Motor neuron (in vitro differentiated cells): ENCODE data around the gene UCKL1. TPM values are rescaled to one million over a fixed set of nuclear protein-coding genes. Genes with fewer than 3 reads are reported as not detected.

Experiments
- ATAC-seq, 8 experiments: fragments of 200-7000 bp; cut with Tn5 transposase; replicated peaks in 6 of 8; 2 replicates each; pipeline ENCODE4 v1.8.0; 2021; ENCODE audit warnings: mild to moderate bottlenecking in 8 of 8, moderate library complexity in 8 of 8
- H3K27ac ChIP-seq, 2 donors: fragments of 250-450 bp; sonication (Bioruptor Pico); 2 replicates each; pipeline ENCODE4 v1.9.0; 2021; ENCODE audit warnings: antibody characterized with exemption in 2 of 2, mild to moderate bottlenecking in 2 of 2, moderate library complexity in 1 of 2
- H3K4me1 ChIP-seq, 2 donors: fragments of 250-450 bp; sonication (Bioruptor Pico); replicated peaks in 1 of 2; 2 replicates each; pipeline ENCODE4 v1.6.1; 2021; ENCODE audit warnings: antibody characterized with exemption in 2 of 2, mild to moderate bottlenecking in 2 of 2, moderate library complexity in 1 of 2
- H3K4me3 ChIP-seq, 5 donors: fragments of 250-450 bp; sonication (Bioruptor Pico); 2 replicates each; pipeline ENCODE4 v1.9.0; 2021; ENCODE audit warnings: antibody characterized with exemption in 5 of 5, mild to moderate bottlenecking in 5 of 5, moderate library complexity in 4 of 5
- WGBS, 10 experiments: fragments of 450-650 bp; shearing (Covaris generic); methylation state at CpG; one replicate each; pipeline ENCODE4 v1.0.0; 2022; 5-methylcytosine and 5-hydroxymethylcytosine counted together
- in situ Hi-C, 9 experiments: fragments of 400-800 bp; cut with MboI; loops; one replicate each; pipeline ENCODE4 v1.15.0; 2021; ENCODE audit warnings: low sequenced_read_pairs in 9 of 9, low pct_unique_long_range_greater_than_20kb in 2 of 9; ENCODE audit not compliant: unreplicated experiment in 9 of 9
- total RNA-seq, 8 experiments: library from RNA; unstranded; fragments of 300-600 nt; gene quantifications; 2 replicates each; pipeline versions ENCODE4 v1.2.3 to v1.2.4, GENCODE V29; 2022

UCKL1 gene
- total RNA-seq, 8 experiments from 2014 or later, result 15.5 to 59.3 (median 24.6) TPM

GRCh38 chr20:63942250-63942951, 13.8 kb downstream of the UCKL1 start:
- in situ Hi-C loops, result no loop called here
- ATAC-seq, result peak in 5 of 8 experiments; percentile 26 to 60 (median 54)
- Histone ChIP-seq H3K4me3 (no peak overlapping the region), H3K4me1 (peaks cover 4 to 8% of the 10 kb centered on the region in 2 donors), H3K27ac (peak overlapping the region in 1 of 2 donors; percentile 46)
- WGBS, 10 experiments, result 47 to 90% (median 76%) methylated on average over 2 to 9 of the region's 30 CpGs; no CpG with 5 or more reads in 5 of the 10 experiments

GRCh38 chr20:63941282-63942081, 14.7 kb downstream of the UCKL1 start:
- WGBS, 10 experiments, result no CpG with 5 or more reads among the region's 39 CpGs
- Histone ChIP-seq H3K27ac (no peak overlapping the region), H3K4me1 (peaks cover 4 to 8% of the 10 kb centered on the region in 2 donors), H3K4me3 (no peak overlapping the region)
- ATAC-seq, result peak in 6 of 8 experiments; percentile 5 to 49 (median 30)
- in situ Hi-C loops, result no loop called here

DNA sequence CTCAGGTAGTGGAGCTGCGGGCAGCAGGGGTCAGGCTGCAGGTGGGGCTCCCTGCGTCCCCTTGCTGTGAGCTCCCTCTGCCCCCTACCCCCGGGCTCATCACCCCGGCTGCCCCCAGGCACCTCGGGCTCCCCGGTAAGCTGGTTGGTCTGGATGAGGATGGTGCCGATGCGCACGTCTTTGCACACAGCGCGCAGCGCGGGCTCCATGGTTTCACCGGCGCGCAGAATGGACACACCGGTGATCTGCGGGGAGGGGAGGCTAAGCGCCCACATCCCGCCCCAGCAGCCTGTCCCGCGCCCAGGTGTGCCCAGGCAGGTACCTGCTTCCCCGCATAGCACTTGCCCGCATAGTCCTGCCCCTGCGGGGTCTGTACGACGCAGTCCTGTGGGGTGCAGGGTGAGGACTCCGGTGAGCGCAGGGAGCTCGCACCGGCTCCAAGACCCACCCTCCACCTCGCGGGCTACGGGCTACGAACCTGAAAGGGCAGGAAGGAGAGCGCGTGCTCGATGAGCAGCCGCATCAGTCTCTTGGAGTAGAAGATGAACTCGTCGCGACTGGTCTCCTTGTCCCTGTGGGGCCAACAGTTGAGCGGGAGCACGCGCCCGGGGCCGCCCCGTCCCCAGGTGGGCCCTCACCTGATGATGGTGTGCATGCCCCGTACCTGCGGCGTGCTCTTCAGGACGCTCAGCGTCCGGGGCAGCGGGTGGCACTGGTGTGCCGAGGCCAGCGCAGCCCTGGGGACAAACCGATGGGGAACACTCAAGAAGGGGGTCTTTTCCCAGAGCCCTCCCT, 15.5 kb downstream of the UCKL1 start:
- WGBS, 10 experiments, result 85 to 100% (median 93%) methylated on average over 1 to 8 of the region's 58 CpGs; no CpG with 5 or more reads in 7 of the 10 experiments
- H3K27ac ChIP-seq, result no peak overlapping the region
- ATAC-seq, result peak in 3 of 8 experiments; percentile 4 to 8 (median 6)
- peaks cover 4 to 8% of the 10 kb centered on the region in 2 donors for H3K4me1 ChIP-seq
- in situ Hi-C loops, result no loop called here
- H3K4me3 ChIP-seq, result no peak overlapping the region

- ATAC-seq, result no peak
- in situ Hi-C loops, result no loop called here
- H3K4me3 ChIP-seq, result no peak overlapping the region
- H3K27ac ChIP-seq, result no peak overlapping the region
- peaks cover 4 to 8% of the 10 kb centered on the region in 2 donors for H3K4me1 ChIP-seq
- 93 to 100% methylated on average over 1 to 3 of the region's 23 CpGs; no CpG with 5 or more reads in 8 of the 10 experiments for WGBS, 10 experiments
Measured at GRCh38 chr20:63940071-63940471, 16.1 kb downstream of the UCKL1 start.

GRCh38 chr20:63939061-63939935, 16.9 kb downstream of the UCKL1 start:
- ATAC-seq, result peak in 2 of 8 experiments; percentile 3 to 18
- Histone ChIP-seq H3K4me3 (no peak overlapping the region), H3K4me1 (peaks cover 4 to 8% of the 10 kb centered on the region in 2 donors), H3K27ac (no peak overlapping the region)
- in situ Hi-C loops, result no loop called here
- 50% methylated on average over 2 of the region's 33 CpGs; no CpG with 5 or more reads in 9 of the 10 experiments for WGBS, 10 experiments

DNA sequence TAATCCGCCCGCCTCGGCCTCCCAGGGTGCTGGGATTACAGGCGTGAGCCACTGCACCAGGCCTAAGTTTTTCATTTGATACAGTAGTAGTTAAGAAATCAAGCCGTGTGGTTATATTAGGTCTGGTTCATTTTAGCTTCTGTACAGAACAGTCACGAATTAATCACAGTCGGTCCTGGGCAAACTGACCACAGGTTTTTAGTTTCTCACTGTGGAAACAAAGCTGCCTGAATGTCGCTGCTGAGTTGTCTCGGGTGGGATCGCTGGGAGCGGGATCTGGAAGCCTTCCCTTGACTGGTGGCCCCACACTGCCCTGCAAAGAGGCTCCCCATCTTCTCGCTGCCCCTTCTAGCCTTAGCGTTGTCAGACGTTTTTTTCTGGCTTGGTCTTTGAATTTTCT, 18.6 kb downstream of the UCKL1 start:
- WGBS, 10 experiments, result 64 to 100% (median 93%) methylated on average over 1 to 10 of the region's 14 CpGs; no CpG with 5 or more reads in 4 of the 10 experiments
- ATAC-seq, result no peak
- H3K4me1 ChIP-seq, result peaks cover 4% of the 10 kb centered on the region in 2 donors
- no peak overlapping the region for H3K27ac ChIP-seq
- in situ Hi-C loops, result no loop called here
- H3K4me3 ChIP-seq, result no peak overlapping the region

- in situ Hi-C loops, result no loop called here
- Histone ChIP-seq H3K4me3 (no peak overlapping the region), H3K27ac (no peak overlapping the region), H3K4me1 (no peaks in the 10 kb centered on the region)
- WGBS, 10 experiments, result 80 to 100% (median 100%) methylated on average over 1 to 2 of the region's 9 CpGs; no CpG with 5 or more reads in 7 of the 10 experiments
- ATAC-seq, result no peak
Measured at GRCh38 chr20:63935447-63935846, 20.8 kb downstream of the UCKL1 start.

- Histone ChIP-seq H3K4me3 (no peak overlapping the region), H3K4me1 (no peaks in the 10 kb centered on the region), H3K27ac (no peak overlapping the region)
- in situ Hi-C loops, result no loop called here
- WGBS, 10 experiments, result 75 to 92% (median 81%) methylated on average over 1 to 9 of the region's 37 CpGs; no CpG with 5 or more reads in 4 of the 10 experiments
- ATAC-seq, result peak in 3 of 8 experiments; percentile 13 to 37 (median 22)
Measured at GRCh38 chr20:63934271-63935068, 21.7 kb downstream of the UCKL1 start.

DNA sequence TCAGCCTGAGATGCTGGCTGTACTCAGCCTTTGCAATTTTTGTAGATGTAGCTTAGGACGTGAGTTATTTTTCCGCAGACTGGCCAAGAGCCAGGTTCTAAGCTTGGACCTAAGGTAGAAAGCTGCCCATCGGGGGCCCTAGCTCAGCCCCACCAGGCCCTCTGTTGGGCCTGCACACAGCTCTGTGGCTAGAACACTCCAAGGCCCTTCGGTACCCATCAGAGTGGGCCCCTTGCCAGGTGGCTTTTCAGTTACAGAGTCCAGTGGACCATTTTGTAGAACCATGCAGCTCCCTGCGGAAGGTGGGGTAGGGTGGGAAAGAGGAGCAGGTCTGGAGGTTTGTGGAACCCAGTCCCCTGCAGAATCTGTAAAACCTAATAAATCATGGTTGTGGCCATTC, 22.6 kb downstream of the UCKL1 start:
- WGBS, 10 experiments, result 70 to 100% (median 94%) methylated on average over 1 to 4 of the region's 5 CpGs; no CpG with 5 or more reads in 5 of the 10 experiments
- no peak overlapping the region for H3K4me3 ChIP-seq
- no peak overlapping the region for H3K27ac ChIP-seq
- in situ Hi-C loops, result no loop called here
- ATAC-seq, result no peak
- H3K4me1 ChIP-seq, result no peaks in the 10 kb centered on the region

GRCh38 chr20:63932606-63933160, 23.5 kb downstream of the UCKL1 start:
- ATAC-seq, result peak in 2 of 8 experiments; percentile 10 to 15
- Histone ChIP-seq H3K4me1 (no peaks in the 10 kb centered on the region), H3K27ac (no peak overlapping the region), H3K4me3 (no peak overlapping the region)
- 93 to 100% (median 99%) methylated on average over 1 to 12 of the region's 17 CpGs; no CpG with 5 or more reads in 6 of the 10 experiments for WGBS, 10 experiments
- in situ Hi-C loops, result no loop called here

- H3K27ac ChIP-seq, result no peak overlapping the region
- no peak for ATAC-seq
- in situ Hi-C loops, result no loop called here
- no peaks in the 10 kb centered on the region for H3K4me1 ChIP-seq
- WGBS, 10 experiments, result 90 to 100% (median 99%) methylated on average over 2 to 9 of the region's 19 CpGs; no CpG with 5 or more reads in 4 of the 10 experiments
- no peak overlapping the region for H3K4me3 ChIP-seq
Measured at GRCh38 chr20:63931735-63932134, 24.5 kb downstream of the UCKL1 start.
